Neural cell (in vitro differentiated cells): ENCODE data around the gene GPR82. TPM values are rescaled to one million over a fixed set of nuclear protein-coding genes. Genes with fewer than 3 reads are reported as not detected.

ENCODE experiments used
- H2AFZ ChIP-seq: fragments of 200-600, 300-800 bp; sonication (generic), shearing (Covaris generic); 2 replicates; pipeline ENCODE4 v1.6.0; 2014; ENCODE audit warnings: low read depth, mild to moderate bottlenecking, antibody characterized with exemption, low read length, moderate library complexity
- H3F3A ChIP-seq: fragments of 200-600 bp; shearing (Covaris generic); 2 replicates; pipeline ENCODE4 v1.6.1; 2016; ENCODE audit warnings: mild to moderate bottlenecking, moderate library complexity, mixed read lengths, antibody characterized with exemption, low read length; ENCODE audit not compliant: insufficient read depth, poor library complexity, severe bottlenecking
- H3K27ac ChIP-seq: fragments of 200-600, 300-800 bp; sonication (generic), shearing (Covaris generic); 2 replicates; pipeline ENCODE4 v1.5.1; 2014; ENCODE audit warnings: mild to moderate bottlenecking, low read length, moderate library complexity
- H3K27me3 ChIP-seq: fragments of 300-800, 200-600 bp; sonication (generic), shearing (Covaris generic); 2 replicates; pipeline ENCODE4 v1.6.0; 2014; ENCODE audit warnings: mild to moderate bottlenecking, low read depth, low read length, moderate library complexity; ENCODE audit not compliant: insufficient read depth
- H3K36me3 ChIP-seq: fragments of 300-800, 200-600 bp; sonication (generic), shearing (Covaris generic); 2 replicates; pipeline ENCODE4 v1.5.1; 2014; ENCODE audit warnings: mild to moderate bottlenecking, antibody characterized with exemption, low read length, moderate library complexity; ENCODE audit not compliant: insufficient read depth
- H3K4me2 ChIP-seq: fragments of 300-800, 200-600 bp; sonication (generic), shearing (Covaris generic); 2 replicates; pipeline ENCODE4 v1.6.0; 2014; ENCODE audit warnings: mild to moderate bottlenecking, low read length
- H3K4me3 ChIP-seq: fragments of 300-800, 200-600 bp; sonication (generic), shearing (Covaris generic); 2 replicates; pipeline ENCODE4 v1.5.1; 2014; ENCODE audit warnings: mild to moderate bottlenecking, low read length, moderate library complexity
- H3K79me2 ChIP-seq: fragments of 200-600 bp; shearing (Covaris generic); replicated peaks from 2 replicates; pipeline ENCODE4 v1.6.0; 2014; ENCODE audit warnings: mild to moderate bottlenecking, low read length, moderate library complexity; ENCODE audit not compliant: insufficient read depth
- H3K9ac ChIP-seq: fragments of 300-800, 200-600 bp; sonication (generic), shearing (Covaris generic); 2 replicates; pipeline ENCODE4 v1.6.1; 2016; ENCODE audit warnings: mild to moderate bottlenecking, low read length, mixed read lengths
- H3K9me2 ChIP-seq: fragments of 200-600 bp; shearing (Covaris generic); 2 replicates; pipeline ENCODE4 v1.6.1; 2016; ENCODE audit warnings: mild to moderate bottlenecking, low read length, mixed read lengths; ENCODE audit not compliant: insufficient read depth
- H3K9me3 ChIP-seq: fragments of 200-600, 300-800 bp; sonication (generic), shearing (Covaris generic); 2 replicates; pipeline ENCODE4 v1.6.1; 2016; ENCODE audit warnings: mild to moderate bottlenecking, mixed run types, low read length, moderate library complexity, mixed read lengths
- H4K20me1 ChIP-seq: fragments of 200-600 bp; shearing (Covaris generic); 2 replicates; pipeline ENCODE4 v1.6.1; 2016; ENCODE audit warnings: mild to moderate bottlenecking, mixed run types; ENCODE audit not compliant: insufficient read depth
- EP300 ChIP-seq: fragments of 450-650 bp; conservative IDR thresholded peaks from 2 replicates; pipeline ENCODE4 v1.6.1; 2014; ENCODE audit warnings: antibody characterized with exemption, mild to moderate bottlenecking, moderate library complexity; ENCODE audit not compliant: poor library complexity, severe bottlenecking
- EZH2 ChIP-seq: fragments of 200-600, 300-800 bp; shearing (Covaris generic), sonication (generic); IDR thresholded peaks from 2 replicates; pipeline ENCODE4 v1.6.1; 2014; ENCODE audit warnings: antibody characterized with exemption, low read length, borderline replicate concordance, mild to moderate bottlenecking; ENCODE audit not compliant: insufficient read depth, poor library complexity, severe bottlenecking
- MXI1 ChIP-seq: fragments of 450-650 bp; conservative IDR thresholded peaks from 2 replicates; pipeline ENCODE4 v1.6.1; 2014; ENCODE audit warnings: antibody characterized with exemption, mild to moderate bottlenecking; ENCODE audit not compliant: poor library complexity, severe bottlenecking
- POLR2AphosphoS5 ChIP-seq: IDR thresholded peaks from 2 replicates; pipeline ENCODE4 v1.6.1; 2012
- RAD21 ChIP-seq: fragments of 450-650 bp; conservative IDR thresholded peaks from 2 replicates; pipeline ENCODE4 v1.6.1; 2014; ENCODE audit warnings: antibody characterized with exemption, mild to moderate bottlenecking, moderate library complexity
- REST ChIP-seq: IDR thresholded peaks from 2 replicates; pipeline ENCODE4 v1.6.1; 2012; ENCODE audit warnings: borderline replicate concordance
- SMC3 ChIP-seq: fragments of 450-650 bp; conservative IDR thresholded peaks from 2 replicates; pipeline ENCODE4 v1.6.1; 2014; ENCODE audit warnings: antibody characterized with exemption, mild to moderate bottlenecking, moderate library complexity; ENCODE audit not compliant: poor library complexity
- TAF1 ChIP-seq: IDR thresholded peaks from 2 replicates; pipeline ENCODE4 v1.6.1; 2012; ENCODE audit warnings: low read depth
- polyA plus RNA-seq: library from polyadenylated mRNA; depleted of rRNA; stranded (reverse); fragments of >200 nt; gene quantifications from 2 replicates; pipeline ENCODE4 v1.2.3, GENCODE V29; 2014
- TF ChIP-seq, protein P1 (sequence below): fragments of 450-650 bp; IDR thresholded peaks from 2 replicates; pipeline ENCODE4 v1.5.1; 2014; ENCODE audit warnings: antibody characterized with exemption, mild to moderate bottlenecking, moderate library complexity; ENCODE audit not compliant: poor library complexity, severe bottlenecking

The GPR82 gene
- polyA plus RNA-seq, 1 donor from 2014 or later = not detected

DNA sequence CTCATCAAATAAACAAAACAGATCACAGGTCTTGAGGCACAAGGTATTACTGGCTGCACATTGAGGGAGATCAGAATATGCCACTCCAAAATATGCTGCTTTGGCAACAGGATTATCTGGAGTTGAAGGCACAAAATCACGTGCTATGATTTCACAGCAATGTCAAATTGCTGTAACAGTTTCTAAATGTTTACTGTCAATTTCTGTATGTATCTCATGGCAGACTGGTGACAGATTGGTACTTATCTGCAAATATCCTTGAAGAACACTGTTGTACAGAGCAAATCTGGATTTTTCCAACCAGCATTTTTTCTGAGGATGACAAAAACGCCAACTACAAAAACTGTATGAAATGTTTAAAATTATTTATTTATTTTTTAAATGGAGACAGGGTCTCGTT lies 26.7 kb downstream of the GPR82 start:
- no peak overlapping the region for H3K9ac ChIP-seq
- no peaks in the 10 kb centered on the region for H4K20me1 ChIP-seq
- no peak overlapping the region for H2AFZ ChIP-seq
- H3K4me2 ChIP-seq = no peak overlapping the region
- TF ChIP-seq MXI1 = no peak
- TF ChIP-seq EP300 = peak; percentile 78
- no peak for TF ChIP-seq TAF1
- no peak for TF ChIP-seq RAD21
- peak; percentile 58 for TF ChIP-seq POLR2AphosphoS5
- no peak for TF ChIP-seq SMC3
- TF ChIP-seq, protein P1, sequence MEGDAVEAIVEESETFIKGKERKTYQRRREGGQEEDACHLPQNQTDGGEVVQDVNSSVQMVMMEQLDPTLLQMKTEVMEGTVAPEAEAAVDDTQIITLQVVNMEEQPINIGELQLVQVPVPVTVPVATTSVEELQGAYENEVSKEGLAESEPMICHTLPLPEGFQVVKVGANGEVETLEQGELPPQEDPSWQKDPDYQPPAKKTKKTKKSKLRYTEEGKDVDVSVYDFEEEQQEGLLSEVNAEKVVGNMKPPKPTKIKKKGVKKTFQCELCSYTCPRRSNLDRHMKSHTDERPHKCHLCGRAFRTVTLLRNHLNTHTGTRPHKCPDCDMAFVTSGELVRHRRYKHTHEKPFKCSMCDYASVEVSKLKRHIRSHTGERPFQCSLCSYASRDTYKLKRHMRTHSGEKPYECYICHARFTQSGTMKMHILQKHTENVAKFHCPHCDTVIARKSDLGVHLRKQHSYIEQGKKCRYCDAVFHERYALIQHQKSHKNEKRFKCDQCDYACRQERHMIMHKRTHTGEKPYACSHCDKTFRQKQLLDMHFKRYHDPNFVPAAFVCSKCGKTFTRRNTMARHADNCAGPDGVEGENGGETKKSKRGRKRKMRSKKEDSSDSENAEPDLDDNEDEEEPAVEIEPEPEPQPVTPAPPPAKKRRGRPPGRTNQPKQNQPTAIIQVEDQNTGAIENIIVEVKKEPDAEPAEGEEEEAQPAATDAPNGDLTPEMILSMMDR = no peak
- H3K4me3 ChIP-seq = no peak overlapping the region
- H3K9me3 ChIP-seq = no peaks in the 10 kb centered on the region
- no peak overlapping the region for H3K27ac ChIP-seq
- H3K27me3 ChIP-seq = no peaks in the 10 kb centered on the region
- H3F3A ChIP-seq = no peaks in the 10 kb centered on the region
- H3K36me3 ChIP-seq = no peaks in the 10 kb centered on the region
- no peaks in the 10 kb centered on the region for H3K9me2 ChIP-seq
- H3K79me2 ChIP-seq = no peaks in the 10 kb centered on the region

DNA sequence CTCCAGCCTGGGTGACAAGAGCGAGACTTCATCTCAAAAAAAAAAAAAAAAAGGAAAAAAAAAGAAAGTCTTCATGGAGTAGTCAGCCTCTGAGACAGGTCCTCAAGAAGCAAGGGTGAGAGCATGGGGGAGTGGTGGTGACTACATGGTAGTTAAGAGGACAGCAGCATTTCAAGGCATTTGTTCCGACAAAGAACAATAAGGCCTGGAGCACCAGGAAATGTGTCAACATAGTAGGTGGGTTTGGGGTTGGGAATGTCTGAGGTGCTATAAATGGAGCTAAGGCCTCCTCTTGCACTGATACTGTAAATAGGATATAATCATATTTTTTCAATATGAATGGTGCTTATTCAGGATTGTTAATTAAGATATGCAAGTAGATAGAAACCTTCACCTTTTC lies 34.4 kb downstream of the GPR82 start:
- Histone ChIP-seq H3K4me2 (no peak overlapping the region), H3K27ac (no peak overlapping the region), H3K79me2 (no peaks in the 10 kb centered on the region), H3K4me3 (no peak overlapping the region), H4K20me1 (no peaks in the 10 kb centered on the region), H3K9ac (no peak overlapping the region), H3K27me3 (no peaks in the 10 kb centered on the region), H2AFZ (no peak overlapping the region), H3K36me3 (no peaks in the 10 kb centered on the region), H3F3A (no peaks in the 10 kb centered on the region), H3K9me3 (no peaks in the 10 kb centered on the region), H3K9me2 (no peaks in the 10 kb centered on the region)
- no peak for TF ChIP-seq REST
- TF ChIP-seq, protein P1 = no peak
- TF ChIP-seq RAD21 = no peak
- no peak for TF ChIP-seq MXI1
- TF ChIP-seq EZH2 = no peak
